ENCODE measurements around the gene TUBA1A.
"Not testable (repeated sequence)": the region's sequence is repeated elsewhere in the genome, so short reads cannot be mapped to it uniquely, and the experiment has no call there.

TUBA1A gene

DNA sequence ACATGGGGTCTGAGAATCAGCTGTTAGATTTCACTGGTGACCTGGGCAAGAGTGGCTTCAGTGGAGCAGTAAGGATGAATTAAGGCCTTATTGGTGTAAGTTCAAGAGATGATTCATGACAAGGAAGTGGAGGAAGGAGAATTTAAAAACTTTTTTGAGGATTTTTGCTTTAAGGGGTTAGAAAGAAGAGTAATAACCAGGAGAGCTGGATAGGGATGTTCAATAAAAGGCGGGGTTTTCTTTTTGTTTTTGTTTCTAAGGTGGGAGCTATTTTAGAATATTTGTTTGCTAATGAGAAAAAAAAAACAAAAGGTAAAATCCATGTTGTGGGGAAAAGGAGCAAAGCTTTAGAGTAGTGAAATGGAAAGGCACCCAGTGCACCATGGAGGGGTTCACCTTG is 42.5 kb downstream of the TUBA1A start:
- DNase-seq, result no peak

DNA sequence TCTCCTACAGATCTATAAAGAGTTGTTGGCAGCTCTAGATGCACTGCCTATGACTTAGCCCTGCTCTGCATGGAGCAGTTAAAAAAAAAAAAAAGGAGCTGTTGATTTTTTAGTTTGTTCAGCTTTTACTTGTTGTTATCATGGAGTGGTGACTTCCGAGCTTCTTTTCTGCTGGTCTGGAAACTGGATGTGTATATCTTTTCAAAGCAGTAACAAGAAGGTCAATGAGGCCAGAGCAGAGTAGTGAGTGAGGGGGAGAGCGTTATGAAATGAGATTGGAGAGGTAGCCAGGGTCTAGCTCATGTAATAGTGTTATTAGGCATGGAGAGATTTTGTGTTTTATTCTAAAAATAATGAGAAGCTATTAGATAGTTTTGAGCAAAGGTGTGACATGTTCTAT is 44.5 kb downstream of the TUBA1A start:
- DNase-seq, result no peak

DNA sequence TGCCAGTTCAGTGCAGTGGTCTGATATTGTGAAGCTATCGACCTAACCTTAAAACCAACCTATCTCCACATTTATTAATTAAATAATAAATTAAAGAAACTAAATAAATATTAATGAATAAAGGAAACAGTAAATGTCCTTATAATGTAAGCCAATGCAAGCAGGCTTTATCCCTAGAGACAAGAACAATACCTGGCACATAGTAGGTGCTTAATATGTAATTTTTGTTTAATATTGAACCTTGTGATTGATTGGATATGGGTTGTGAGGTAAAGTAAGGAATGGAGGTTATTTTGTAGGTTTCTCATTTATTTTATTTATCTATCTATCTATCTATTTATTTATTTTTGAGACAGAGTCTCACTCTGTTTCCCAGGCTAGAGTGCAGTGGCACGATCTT is 49.9 kb downstream of the TUBA1A start:
- no peak for DNase-seq

DNA sequence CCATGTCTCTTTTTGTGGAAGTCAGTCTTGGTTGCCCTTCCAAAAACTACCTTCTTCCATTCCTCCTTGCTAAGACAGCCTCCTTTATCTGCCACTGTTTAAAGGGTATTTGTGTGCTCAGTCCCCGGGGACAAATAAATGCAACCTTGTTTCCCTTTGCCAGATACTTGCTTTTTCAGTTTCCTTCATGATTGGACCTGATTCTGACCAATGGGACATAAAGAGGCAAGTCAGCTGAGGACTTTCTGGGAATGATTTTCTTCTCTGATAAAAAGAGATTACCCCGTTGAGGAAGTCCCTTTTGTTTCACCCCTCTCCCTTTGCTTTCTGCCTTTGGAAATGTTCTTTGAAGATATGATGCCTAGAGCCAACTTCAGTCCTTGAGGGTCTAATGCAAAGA is 50.3 kb downstream of the TUBA1A start:
- DNase-seq, result no peak

DNA sequence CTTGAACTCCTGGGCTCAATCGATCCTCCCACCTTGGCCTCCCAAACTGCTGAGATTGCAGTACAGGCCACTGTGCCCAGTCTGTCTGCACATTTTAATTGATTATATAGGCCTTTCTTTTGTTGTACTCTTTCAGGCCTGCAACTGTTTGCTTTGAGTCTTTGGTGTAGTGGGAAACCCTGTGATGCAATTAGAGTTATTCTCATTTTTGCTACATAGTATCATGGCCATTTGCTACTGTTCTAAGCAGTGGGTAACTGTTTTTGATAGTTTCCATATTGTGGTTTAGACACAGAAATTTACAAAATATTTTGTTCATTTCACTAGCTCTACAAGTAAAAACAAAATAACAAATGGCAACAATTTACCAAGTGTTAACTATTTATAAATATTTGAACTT is 51.4 kb downstream of the TUBA1A start:
- DNase-seq, result no peak

DNA sequence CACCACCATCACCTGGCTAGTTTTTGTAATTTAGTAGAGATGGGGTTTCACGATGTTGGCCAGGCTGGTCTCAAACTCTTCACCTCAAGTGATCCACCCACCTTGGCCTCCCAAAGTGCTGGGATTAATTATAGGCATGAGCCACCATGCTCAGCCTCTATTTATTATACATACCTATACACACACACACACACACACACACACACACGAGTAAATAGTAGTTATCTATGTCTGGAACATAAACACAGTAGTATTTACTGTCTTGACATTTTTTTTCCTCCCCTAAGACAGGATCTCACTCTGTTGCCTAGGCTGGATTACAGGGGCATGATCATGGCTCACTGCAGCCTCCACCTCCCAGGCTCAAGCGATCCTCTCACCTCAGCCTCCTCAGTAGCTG is 51.9 kb downstream of the TUBA1A start:
- DNase-seq, result not testable (repeated sequence)

All from inflammatory macrophage treated with lipopolysaccharide for 4 hours (primary cell).